ENCODE data around the gene EGFR. TPM values are rescaled to one million over a fixed set of nuclear protein-coding genes. Genes with fewer than 3 reads are reported as not detected.

EGFR gene
- total and polyA plus RNA-seq, 12 donors = 7.0 to 111 (median 71.6) TPM

DNA sequence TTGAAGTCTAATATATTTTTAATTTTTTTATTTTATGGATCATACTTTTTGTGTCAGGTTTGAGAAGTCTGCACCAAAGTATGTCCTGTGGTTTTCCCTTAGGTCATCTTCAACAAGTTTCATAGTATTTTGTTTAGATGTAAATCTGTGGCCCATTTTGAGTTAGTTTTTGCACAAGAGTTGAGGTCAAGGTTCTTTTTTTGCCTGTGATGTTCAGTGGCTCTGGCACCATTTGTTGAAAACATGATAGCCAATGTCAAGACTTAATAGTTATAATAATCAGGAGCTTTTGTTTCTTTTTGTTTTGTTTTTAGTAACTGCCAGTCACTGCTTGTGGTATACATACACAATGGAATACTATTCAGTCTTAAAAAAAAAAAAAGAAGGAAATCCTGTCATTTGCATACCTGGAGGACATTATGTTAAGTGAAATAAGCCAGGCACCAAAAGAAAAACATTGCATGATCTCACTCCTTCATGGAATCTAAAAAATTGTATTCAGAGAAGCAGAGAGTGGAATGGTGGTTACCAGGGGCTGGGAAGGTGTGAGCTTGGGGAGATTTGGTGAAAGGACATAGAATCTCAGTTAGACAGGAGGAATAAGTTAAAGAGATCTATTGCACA, 61.3 kb downstream of the EGFR start:
- Histone ChIP-seq H3K9me3 (replicated peaks in 1 of 3) (no peaks in the 10 kb centered on the region), H3K27me3 (no peaks in the 10 kb centered on the region), H3K27ac (peak overlapping the region in 2 of 5 donors; percentile 17 to 88), H3K4me1 (replicated peaks in 1 of 2) (peaks cover 39% of the 10 kb centered on the region in 2 donors), H3K4me3 (no peak overlapping the region), H3K36me3 (replicated peaks in 1 of 2) (no peaks in the 10 kb centered on the region)
- TF ChIP-seq, protein P1, sequence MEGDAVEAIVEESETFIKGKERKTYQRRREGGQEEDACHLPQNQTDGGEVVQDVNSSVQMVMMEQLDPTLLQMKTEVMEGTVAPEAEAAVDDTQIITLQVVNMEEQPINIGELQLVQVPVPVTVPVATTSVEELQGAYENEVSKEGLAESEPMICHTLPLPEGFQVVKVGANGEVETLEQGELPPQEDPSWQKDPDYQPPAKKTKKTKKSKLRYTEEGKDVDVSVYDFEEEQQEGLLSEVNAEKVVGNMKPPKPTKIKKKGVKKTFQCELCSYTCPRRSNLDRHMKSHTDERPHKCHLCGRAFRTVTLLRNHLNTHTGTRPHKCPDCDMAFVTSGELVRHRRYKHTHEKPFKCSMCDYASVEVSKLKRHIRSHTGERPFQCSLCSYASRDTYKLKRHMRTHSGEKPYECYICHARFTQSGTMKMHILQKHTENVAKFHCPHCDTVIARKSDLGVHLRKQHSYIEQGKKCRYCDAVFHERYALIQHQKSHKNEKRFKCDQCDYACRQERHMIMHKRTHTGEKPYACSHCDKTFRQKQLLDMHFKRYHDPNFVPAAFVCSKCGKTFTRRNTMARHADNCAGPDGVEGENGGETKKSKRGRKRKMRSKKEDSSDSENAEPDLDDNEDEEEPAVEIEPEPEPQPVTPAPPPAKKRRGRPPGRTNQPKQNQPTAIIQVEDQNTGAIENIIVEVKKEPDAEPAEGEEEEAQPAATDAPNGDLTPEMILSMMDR (IDR thresholded peaks at IDR 0.05) = no peak
- no peak for TF ChIP-seq POLR2A (IDR thresholded peaks at IDR 0.05)
- intact Hi-C loops (cut with DNase I) = no loop called here
- no peak for DNase-seq

DNA sequence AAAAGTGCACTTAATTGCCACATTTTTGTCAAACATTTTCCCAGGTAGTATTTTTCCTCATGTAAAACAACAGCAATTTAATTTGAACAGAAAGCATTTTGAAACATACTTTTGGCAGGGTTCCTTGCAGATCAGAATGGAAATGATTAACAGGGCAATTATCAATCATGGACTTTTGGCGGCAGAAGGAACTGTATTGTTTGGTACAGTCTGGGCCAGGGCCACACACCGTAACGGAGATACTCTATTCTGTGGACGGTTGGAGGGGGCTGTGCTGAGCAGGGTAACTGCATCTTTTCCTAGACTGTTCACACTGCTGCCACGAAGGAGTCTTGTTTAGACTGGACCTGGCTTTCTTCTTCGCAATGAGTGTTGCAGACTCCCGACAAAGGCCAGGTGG, 62.3 kb downstream of the EGFR start:
- H3K36me3 ChIP-seq (replicated peaks in 1 of 2) = no peaks in the 10 kb centered on the region
- H3K4me1 ChIP-seq (replicated peaks in 1 of 2) = peaks cover 32 to 39% of the 10 kb centered on the region in 2 donors
- no peak overlapping the region for H3K4me3 ChIP-seq
- H3K27me3 ChIP-seq = no peaks in the 10 kb centered on the region
- TF ChIP-seq, protein P1 (IDR thresholded peaks at IDR 0.05) = no peak
- no peak for TF ChIP-seq POLR2A (IDR thresholded peaks at IDR 0.05)
- no peaks in the 10 kb centered on the region for H3K9me3 ChIP-seq (replicated peaks in 1 of 3)
- H3K27ac ChIP-seq = peak overlapping the region in 4 of 5 donors; percentile 25 to 88 (median 48)
- 17 to 41% (median 36%) methylated on average over 4 to 7 of the region's 7 CpGs for WGBS, 4 donors
- intact Hi-C loops (cut with DNase I) = no loop called here
- DNase-seq = no peak

- peak in 6 of 7 donors; percentile 39 to 77 (median 62) for DNase-seq
- 24 to 33% (median 26%) methylated on average over 6 to 7 of the region's 7 CpGs for WGBS, 4 donors
- peak overlapping the region in 4 of 5 donors; percentile 25 to 88 (median 48) for H3K27ac ChIP-seq
- H3K4me1 ChIP-seq (replicated peaks in 1 of 2) = peaks cover 31 to 39% of the 10 kb centered on the region in 2 donors
- intact Hi-C loops (cut with DNase I) = no loop called here
- no peaks in the 10 kb centered on the region for H3K9me3 ChIP-seq (replicated peaks in 1 of 3)
- H3K4me3 ChIP-seq = no peak overlapping the region
- no peaks in the 10 kb centered on the region for H3K36me3 ChIP-seq (replicated peaks in 1 of 2)
- TF ChIP-seq, protein P1 (IDR thresholded peaks at IDR 0.05) = no peak
- TF ChIP-seq POLR2A (IDR thresholded peaks at IDR 0.05) = no peak
- H3K27me3 ChIP-seq = no peaks in the 10 kb centered on the region
Measured at GRCh38 chr7:55081472-55082227, 62.8 kb downstream of the EGFR start.

DNA sequence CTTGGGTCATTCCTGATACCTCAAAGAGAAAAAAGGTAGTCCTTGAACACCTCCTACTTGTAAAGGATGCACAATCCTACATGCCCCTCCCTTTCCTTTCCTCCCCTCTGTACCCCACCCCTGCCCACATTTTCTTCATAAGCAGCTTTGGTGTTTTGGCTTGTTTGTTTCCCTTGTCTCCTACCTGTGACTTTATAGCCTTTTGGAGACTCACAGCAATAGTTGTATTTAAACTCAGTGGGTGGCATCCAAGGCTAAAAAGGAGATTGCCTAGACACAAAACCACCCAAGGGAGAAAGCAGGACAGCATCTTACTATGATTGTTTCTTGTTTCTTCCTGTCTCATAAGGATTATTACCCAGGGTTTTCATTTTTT, 63.4 kb downstream of the EGFR start:
- Histone ChIP-seq H3K9me3 (replicated peaks in 1 of 3) (no peaks in the 10 kb centered on the region), H3K36me3 (replicated peaks in 1 of 2) (no peaks in the 10 kb centered on the region), H3K4me3 (no peak overlapping the region), H3K27ac (peak overlapping the region in 2 of 5 donors; percentile 52 to 64), H3K4me1 (replicated peaks in 1 of 2) (peaks cover 33 to 40% of the 10 kb centered on the region in 2 donors), H3K27me3 (no peaks in the 10 kb centered on the region)
- intact Hi-C loops (cut with DNase I) = no loop called here
- TF ChIP-seq POLR2A (IDR thresholded peaks at IDR 0.05) = no peak
- TF ChIP-seq, protein P1 (IDR thresholded peaks at IDR 0.05) = no peak
- no peak for DNase-seq

Measured in adrenal gland (tissue), 12 donors.